K562 (cell line): ENCODE data around the gene LBHD2. TPM values are rescaled to one million over a fixed set of nuclear protein-coding genes. Genes with fewer than 3 reads are reported as not detected.

Experiments used
- CEBPZ ChIP-seq: fragments of 150-350 bp; IDR thresholded peaks from 2 replicates; pipeline ENCODE4 v1.6.1; 2014; ENCODE audit warnings: low read depth, mild to moderate bottlenecking, low read length, borderline replicate concordance
- CREB3 ChIP-seq: fragments of 450-650 bp; conservative IDR thresholded peaks from 2 replicates; pipeline ENCODE4 v1.6.1; 2016; ENCODE audit warnings: missing genetic modification characterization, low read depth, mild to moderate bottlenecking, missing compliant biosample characterization, moderate library complexity
- ESRRB ChIP-seq: fragments of 250-450 bp; sonication (Bioruptor Pico); IDR thresholded peaks from 2 replicates; pipeline ENCODE4 v1.5.0; 2020; ENCODE audit warnings: mild to moderate bottlenecking, moderate library complexity, borderline replicate concordance
- GTF2F1 ChIP-seq: IDR thresholded peaks from 2 replicates; pipeline ENCODE4 v1.6.1; 2011; ENCODE audit warnings: low read depth, low read length, improper control_type of control experiment
- HDAC3 ChIP-seq: fragments of 450-650 bp; IDR thresholded peaks from 2 replicates; pipeline ENCODE4 v1.6.1; 2018; ENCODE audit warnings: borderline replicate concordance, mild to moderate bottlenecking, moderate library complexity; ENCODE audit not compliant: partially characterized antibody
- JUND ChIP-seq, 2 experiments: IDR thresholded peaks; 2 replicates in 1 of 2; 3 replicates in 1 of 2; pipeline ENCODE4 v1.6.1; 2011; ENCODE audit warnings: borderline replicate concordance in 2 of 2, low read depth in 2 of 2, low read length in 2 of 2, improper control_type of control experiment in 1 of 2, missing biosample characterization in 1 of 2, missing genetic modification characterization in 1 of 2, missing genetic modification reagents in 1 of 2
- NELFE ChIP-seq: IDR thresholded peaks from 2 replicates; pipeline ENCODE4 v1.6.1; 2011; ENCODE audit warnings: mild to moderate bottlenecking; ENCODE audit not compliant: insufficient read depth, insufficient read length
- NFXL1 ChIP-seq: fragments of 450-650 bp; formaldehyde crosslinking; IDR thresholded peaks from 2 replicates; pipeline ENCODE4 v1.4.0; 2021; ENCODE audit warnings: mild to moderate bottlenecking
- SNRNP70 ChIP-seq: fragments of 200-400 bp; formaldehyde crosslinking; optimal IDR thresholded peaks from 2 replicates; pipeline ENCODE3; 2017; ENCODE audit warnings: low read depth, low read length
- UBTF ChIP-seq, 2 experiments: IDR thresholded peaks; 2 replicates each; pipeline ENCODE4 v1.6.1; 2012; ENCODE audit warnings: improper control_type of control experiment in 2 of 2, low read depth in 2 of 2, low read length in 2 of 2, borderline replicate concordance in 1 of 2
- ZNF696 ChIP-seq: fragments of 250-450 bp; sonication (Bioruptor Pico); conservative IDR thresholded peaks from 2 replicates; pipeline ENCODE4 v1.4.0; 2020; ENCODE audit warnings: mild to moderate bottlenecking, moderate library complexity
- polyA plus RNA-seq, 8 experiments: library from polyadenylated mRNA; depleted of rRNA in 4 of 8; stranded (reverse) in 5 of 8; unstranded in 3 of 8; fragments of >200 nt; fragmentation: Nextera tagmentation in 2 of 8; fragmentation: Illumina TruSeq in 1 of 8; extraction: Ambion mirVana in 2 of 8; extraction: Trizol in 1 of 8; gene quantifications; 2 replicates each; pipeline versions ENCODE4 v1.2.1 to v1.2.3, GENCODE V29; 2011 to 2014; ENCODE audit warnings: inconsistent platforms in 1 of 8, missing spikeins in 1 of 8
- total RNA-seq, 7 experiments: library from RNA; depleted of rRNA in 6 of 7; stranded (reverse); fragments of >200 nt in 6 of 7; fragmentation: Illumina TruSeq in 2 of 7; extraction: Trizol in 2 of 7; gene quantifications; 2 replicates each; pipeline versions ENCODE4 v1.2.1 to v1.2.3, GENCODE V29; 2011 to 2021; ENCODE audit warnings: low replicate concordance in 1 of 7
- TF ChIP-seq, protein P1 (sequence below): fragments of 450-650 bp; IDR thresholded peaks from 2 replicates; pipeline ENCODE4 v1.6.1; 2018; ENCODE audit warnings: mild to moderate bottlenecking, low read depth; ENCODE audit not compliant: partially characterized antibody
- TF ChIP-seq, protein P2 (sequence below): fragments of 250-450 bp; sonication (Bioruptor Pico); IDR thresholded peaks from 2 replicates; pipeline ENCODE4 v1.8.0; 2022; ENCODE audit warnings: inconsistent platforms, mild to moderate bottlenecking, moderate library complexity, borderline replicate concordance

LBHD2 gene
- total and polyA plus RNA-seq, 9 of the 15 experiments (the other 6 are each of a cell fraction or from before 2014, with no cell fraction given) = not detected

DNA sequence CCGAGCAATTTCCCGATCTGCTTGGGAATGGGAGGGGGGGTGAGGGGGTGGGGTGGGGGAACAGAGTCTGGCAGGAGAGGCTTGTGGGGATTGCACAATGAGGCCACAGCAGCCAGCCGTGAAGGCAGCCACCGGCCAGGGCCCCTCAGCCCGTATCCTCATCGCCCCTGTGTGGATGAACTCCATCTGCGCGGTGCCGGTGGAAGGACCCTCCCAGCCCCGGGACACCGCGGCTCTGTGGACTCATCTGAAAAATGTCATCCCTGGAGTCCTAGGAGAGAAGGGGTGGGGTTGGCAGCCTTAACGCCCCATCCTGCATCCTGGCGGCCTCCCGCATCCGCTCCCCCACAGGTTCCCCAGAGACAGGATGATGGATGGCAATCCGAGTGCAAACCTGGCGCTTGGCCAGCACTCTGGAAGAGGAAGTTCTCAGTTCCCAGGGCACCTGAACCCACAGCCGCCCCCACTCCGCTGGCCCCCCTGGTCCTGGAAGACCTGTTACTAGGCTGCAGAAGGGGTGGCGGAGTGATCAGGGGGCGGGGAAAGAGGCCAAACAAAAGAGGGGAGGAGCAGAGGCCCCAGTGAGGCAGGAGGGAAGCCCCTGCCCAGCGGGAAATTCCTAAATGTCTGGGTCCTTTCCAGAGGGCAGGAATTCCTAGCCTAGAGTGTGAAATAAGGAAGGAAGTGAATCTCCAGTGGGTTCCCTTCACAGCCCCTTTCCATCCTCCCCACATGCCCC is 38.0 kb downstream of the LBHD2 start (continued):
- TF ChIP-seq ESRRB (CRISPR knock-in tag) (no peak), ZNF696 (CRISPR knock-in tag) (no peak), CREB3 (tag) (no peak), JUND (IDR thresholded peaks at IDR 0.05; ENCODE audit: borderline replicate concordance, low read depth, low read length) (peak; percentile 45; the same call in 1 of the 2 replicates), JUND (tag; IDR thresholded peaks at IDR 0.05; ENCODE audit: borderline replicate concordance, low read depth, low read length) (no peak; the same call in 2 of the 3 replicates), UBTF (IDR thresholded peaks at IDR 0.05; ENCODE audit: borderline replicate concordance in 1 of 2, low read depth in 2 of 2, low read length in 2 of 2) (no peak), NFXL1 (no peak), HDAC3 (no peak), GTF2F1 (no peak), CEBPZ (no peak), SNRNP70 (no peak), NELFE (no peak)
- TF ChIP-seq, protein P1, sequence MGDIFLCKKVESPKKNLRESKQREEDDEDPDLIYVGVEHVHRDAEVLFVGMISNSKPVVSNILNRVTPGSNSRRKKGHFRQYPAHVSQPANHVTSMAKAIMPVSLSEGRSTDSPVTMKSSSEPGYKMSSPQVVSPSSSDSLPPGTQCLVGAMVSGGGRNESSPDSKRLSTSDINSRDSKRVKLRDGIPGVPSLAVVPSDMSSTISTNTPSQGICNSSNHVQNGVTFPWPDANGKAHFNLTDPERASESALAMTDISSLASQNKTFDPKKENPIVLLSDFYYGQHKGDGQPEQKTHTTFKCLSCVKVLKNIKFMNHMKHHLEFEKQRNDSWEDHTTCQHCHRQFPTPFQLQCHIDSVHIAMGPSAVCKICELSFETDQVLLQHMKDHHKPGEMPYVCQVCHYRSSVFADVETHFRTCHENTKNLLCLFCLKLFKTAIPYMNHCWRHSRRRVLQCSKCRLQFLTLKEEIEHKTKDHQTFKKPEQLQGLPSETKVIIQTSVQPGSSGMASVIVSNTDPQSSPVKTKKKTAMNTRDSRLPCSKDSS = no peak
- TF ChIP-seq, protein P2, sequence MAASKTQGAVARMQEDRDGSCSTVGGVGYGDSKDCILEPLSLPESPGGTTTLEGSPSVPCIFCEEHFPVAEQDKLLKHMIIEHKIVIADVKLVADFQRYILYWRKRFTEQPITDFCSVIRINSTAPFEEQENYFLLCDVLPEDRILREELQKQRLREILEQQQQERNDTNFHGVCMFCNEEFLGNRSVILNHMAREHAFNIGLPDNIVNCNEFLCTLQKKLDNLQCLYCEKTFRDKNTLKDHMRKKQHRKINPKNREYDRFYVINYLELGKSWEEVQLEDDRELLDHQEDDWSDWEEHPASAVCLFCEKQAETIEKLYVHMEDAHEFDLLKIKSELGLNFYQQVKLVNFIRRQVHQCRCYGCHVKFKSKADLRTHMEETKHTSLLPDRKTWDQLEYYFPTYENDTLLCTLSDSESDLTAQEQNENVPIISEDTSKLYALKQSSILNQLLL (CRISPR knock-in tag) = no peak
